Measurements from ENCODE around the gene GRIA1.

GRIA1 gene

DNA sequence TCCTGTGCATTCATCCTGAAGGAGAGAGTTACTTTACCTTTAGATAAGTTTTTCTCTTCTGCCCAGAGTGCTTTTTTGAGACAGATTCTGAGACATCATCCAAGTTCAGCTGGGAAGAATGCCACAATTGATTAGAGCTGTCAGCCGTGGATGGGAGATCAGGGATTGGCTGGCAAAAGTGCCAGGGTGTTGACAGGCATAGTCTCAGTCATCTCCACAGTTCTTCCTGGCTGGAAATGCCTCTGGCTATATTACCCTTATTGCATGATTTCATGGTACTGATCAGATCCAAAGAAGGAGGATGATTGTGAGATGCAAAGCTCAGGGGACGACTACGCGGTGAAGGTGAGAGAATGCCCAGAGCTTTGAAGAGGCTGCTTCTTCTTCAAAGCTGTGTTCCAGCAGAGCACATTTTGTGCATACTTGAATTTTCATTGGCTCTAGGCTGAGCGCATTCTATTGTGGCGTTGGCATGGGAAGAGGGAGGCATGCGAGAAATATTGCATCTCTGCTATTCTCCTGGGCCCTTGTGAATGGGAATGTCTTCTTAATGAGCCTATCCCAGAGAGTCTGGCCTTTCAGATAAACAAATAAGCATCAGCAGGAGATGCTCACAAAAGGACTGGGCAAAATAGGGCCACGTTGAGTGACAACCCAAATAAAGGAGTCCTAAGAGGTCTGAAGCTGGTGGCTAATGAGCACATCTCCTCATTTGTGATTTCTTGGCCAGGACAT is 82.1 kb downstream of the GRIA1 start:
- TF ChIP-seq, protein P1, sequence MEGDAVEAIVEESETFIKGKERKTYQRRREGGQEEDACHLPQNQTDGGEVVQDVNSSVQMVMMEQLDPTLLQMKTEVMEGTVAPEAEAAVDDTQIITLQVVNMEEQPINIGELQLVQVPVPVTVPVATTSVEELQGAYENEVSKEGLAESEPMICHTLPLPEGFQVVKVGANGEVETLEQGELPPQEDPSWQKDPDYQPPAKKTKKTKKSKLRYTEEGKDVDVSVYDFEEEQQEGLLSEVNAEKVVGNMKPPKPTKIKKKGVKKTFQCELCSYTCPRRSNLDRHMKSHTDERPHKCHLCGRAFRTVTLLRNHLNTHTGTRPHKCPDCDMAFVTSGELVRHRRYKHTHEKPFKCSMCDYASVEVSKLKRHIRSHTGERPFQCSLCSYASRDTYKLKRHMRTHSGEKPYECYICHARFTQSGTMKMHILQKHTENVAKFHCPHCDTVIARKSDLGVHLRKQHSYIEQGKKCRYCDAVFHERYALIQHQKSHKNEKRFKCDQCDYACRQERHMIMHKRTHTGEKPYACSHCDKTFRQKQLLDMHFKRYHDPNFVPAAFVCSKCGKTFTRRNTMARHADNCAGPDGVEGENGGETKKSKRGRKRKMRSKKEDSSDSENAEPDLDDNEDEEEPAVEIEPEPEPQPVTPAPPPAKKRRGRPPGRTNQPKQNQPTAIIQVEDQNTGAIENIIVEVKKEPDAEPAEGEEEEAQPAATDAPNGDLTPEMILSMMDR (IDR thresholded peaks at IDR 0.05) = no peak

DNA sequence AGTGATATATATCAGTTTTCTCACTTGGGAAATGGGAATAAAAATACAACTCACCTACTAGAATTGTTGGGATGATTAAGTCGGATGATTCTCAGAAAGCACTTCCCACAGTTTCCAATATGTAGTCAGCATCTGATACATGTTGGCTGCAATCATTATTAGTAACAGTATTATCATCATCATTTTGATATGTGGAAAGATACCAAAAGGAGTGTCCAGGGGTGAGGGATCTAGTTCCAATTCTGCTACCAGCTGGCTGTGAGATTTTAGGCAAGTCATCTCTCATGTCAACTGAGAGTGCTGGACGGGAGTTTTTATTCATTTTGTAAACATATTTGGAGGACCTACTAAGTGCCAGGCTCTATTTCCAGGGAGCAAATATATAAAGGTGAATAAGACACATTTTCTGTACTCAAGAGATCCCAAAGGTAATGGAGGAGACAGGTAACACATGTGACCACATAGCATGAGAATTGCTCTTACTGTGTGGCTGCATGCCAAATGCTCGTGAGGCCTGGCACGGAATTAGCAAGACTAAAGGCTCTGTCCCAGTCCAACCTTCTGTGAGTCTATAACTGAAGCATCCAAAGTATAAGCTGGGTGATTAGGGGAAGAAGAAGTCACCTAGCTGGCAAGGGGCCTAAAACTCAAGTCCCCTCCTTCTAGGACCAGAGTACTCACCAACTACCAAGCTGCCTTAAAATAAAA is 83.0 kb downstream of the GRIA1 start:
- TF ChIP-seq, protein P1 (IDR thresholded peaks at IDR 0.05) = no peak

DNA sequence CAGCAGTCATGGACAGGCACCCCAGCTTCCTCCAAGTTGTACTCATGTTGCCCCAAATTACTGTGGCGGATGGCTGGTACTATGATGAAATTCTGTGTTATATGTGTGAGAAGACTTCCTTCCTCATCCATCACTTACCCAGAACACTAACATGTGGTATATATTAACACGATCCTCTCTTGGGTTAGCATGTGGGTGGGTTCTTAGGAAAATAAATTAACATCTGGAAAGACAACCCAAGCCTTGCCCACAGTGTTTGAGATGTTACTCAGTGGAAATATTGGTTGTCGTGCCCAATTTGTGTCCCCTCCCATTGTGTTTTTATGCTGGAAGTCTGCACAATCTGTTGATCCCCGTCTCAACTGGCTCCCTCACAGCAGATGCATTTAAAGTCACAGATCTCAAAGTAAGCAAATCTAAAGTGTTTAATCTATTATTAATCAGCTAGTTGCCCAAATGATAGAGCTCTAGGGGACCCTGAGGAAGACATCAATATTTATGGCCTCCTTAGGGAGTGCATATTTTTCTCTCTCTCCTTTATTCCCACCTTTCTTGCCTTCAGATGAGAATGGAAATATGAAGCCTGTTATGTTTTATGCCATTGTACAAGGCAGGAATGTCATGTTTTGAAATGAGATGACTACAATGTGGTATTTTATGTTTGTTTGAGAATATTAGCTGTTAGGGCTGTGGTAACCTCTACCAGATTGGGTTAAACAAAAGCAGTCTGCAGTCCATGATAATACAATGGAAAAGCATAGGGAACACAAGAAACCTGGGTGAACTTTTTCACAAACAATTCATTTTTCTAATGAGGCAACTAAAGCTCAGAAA is 93.9 kb downstream of the GRIA1 start:
- TF ChIP-seq, protein P1 (IDR thresholded peaks at IDR 0.05) = no peak

DNA sequence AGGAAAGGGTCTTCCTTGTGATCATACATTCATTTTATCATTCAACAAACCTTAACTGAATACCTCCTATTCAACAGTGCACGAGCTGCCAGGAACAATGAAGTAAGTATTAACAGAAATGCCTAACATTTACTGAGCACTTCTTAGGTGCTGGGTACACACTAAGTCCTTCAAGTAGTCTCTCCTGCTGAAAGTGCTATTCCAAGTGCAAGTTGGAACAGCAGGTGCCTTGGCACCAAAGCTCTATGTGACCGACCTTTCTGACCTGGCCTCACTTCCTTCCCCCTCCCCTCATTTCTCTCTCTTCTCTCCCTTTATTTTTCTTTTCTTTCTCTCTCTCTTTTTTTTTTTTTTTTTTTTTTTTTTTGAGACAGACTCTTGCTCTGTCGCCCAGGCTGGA is 94.5 kb downstream of the GRIA1 start:
- TF ChIP-seq, protein P1 (IDR thresholded peaks at IDR 0.05) = no peak

DNA sequence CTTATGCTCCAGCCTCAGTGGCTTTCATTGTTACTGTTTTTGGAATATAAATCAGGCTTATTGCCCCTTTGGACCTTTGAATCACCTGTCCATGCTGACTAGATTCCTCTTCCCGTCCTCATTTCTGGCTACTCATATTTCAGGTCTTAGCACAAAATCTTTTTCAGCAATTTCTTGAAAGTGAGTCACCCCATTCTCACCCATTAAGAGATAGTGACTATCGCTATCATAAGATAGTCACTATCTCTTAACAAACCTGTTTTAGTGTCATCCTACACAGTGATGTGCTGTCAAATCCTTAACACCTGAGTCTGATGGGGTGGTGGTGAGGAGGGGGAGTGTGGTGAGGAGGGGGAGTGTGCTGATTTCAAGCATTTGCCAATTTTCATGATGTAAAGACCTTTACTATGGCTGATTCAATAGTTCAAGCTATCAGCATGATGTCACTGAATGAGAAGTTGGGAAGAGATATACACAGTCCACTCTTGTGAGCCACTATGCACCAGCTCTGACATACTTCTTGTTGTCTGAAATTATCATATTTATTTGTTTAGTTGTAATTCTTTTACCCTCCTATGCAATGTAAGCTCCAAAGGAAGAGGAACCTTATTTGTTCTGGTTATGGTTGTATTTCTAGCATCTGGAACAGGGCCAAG is 95.3 kb downstream of the GRIA1 start:
- TF ChIP-seq, protein P1 (IDR thresholded peaks at IDR 0.05) = no peak

DNA sequence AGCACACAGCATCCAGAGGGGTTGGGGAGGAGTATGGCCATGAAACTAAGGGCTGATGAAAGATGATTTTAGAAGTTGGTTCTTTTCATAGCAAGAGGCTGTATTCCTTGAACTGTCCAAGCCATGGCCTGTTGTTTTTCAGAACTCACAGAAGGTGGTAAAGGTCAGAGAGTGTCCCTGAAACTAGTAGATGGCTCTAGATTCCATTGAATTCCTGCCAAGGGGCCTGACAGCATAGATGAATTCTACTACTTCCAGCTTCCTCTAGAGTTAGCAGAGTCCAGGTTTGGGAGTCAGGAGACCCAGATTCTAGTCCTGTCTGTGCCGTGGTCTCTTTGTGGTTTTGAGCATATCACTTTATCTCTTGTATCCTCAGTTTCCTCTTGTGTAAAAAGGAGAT is 101.6 kb downstream of the GRIA1 start:
- TF ChIP-seq, protein P1 (IDR thresholded peaks at IDR 0.05) = no peak

DNA sequence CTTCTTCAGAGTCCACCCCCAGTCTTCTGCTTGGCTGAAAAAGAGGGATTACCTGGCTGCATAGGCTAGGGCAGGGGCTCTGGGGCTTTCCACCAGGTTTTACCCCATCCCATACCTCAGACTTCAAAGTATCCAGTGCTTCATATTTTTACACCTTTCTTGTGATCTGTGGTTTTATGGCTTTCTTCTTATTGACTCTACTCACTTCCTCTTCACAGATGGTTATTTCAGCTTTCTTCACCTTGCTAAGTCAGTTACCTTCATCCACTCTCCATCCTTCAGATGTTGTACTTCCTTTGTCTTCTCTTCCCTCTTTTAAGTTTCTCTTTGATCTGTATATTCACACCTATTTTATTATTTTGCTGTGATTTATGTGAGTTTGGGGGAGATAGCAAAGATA is 104.3 kb downstream of the GRIA1 start:
- TF ChIP-seq, protein P1 (IDR thresholded peaks at IDR 0.05) = no peak

All from LNCAP (cell line).